NCI-H510A (cell line): Measurements from ENCODE around the gene ZSCAN20.

Experiments
- DNase-seq: peaks from one replicate; lab custom pipeline; 2025; lab: John Stamatoyannopoulos, UW

Gene ZSCAN20

GRCh38 chr1:33472269-33472980, at the start of gene ZSCAN20:
Gene ZSCAN20, plus strand, starts transcription at chr1:33472645. Its CDS starts 6,644 bp downstream, at chr1:33479289.
- DNase-seq = peak; percentile 99

- DNase-seq = no peak
These were observed 48.2 kb upstream of the ZSCAN20 start for GRCh38 chr1:33424205-33424604.

- no peak for DNase-seq
These were observed 47.8 kb upstream of the ZSCAN20 start for GRCh38 chr1:33424610-33425009.

- DNase-seq = no peak
These were observed 46.5 kb upstream of the ZSCAN20 start for GRCh38 chr1:33425900-33426299.

- DNase-seq = no peak
These were observed 45.5 kb upstream of the ZSCAN20 start for GRCh38 chr1:33426916-33427315.

GRCh38 chr1:33428661-33429060, 43.8 kb upstream of the ZSCAN20 start:
- no peak for DNase-seq

GRCh38 chr1:33429332-33429731, 43.1 kb upstream of the ZSCAN20 start:
- DNase-seq = no peak

- DNase-seq = no peak
These were observed 42.4 kb upstream of the ZSCAN20 start for GRCh38 chr1:33429856-33430691.

- peak; percentile 99 for DNase-seq
These were observed 41.5 kb upstream of the ZSCAN20 start, which contains the start of gene PHC2 for GRCh38 chr1:33430692-33431593. Gene PHC2, minus strand, starts transcription at chr1:33431095. Its CDS starts 55,556 bp downstream, at chr1:33375539.

GRCh38 chr1:33433509-33434362, 38.7 kb upstream of the ZSCAN20 start:
- no peak for DNase-seq

GRCh38 chr1:33434363-33434750, 38.1 kb upstream of the ZSCAN20 start:
- no peak for DNase-seq

- no peak for DNase-seq
These were observed 37.2 kb upstream of the ZSCAN20 start for GRCh38 chr1:33435096-33435820.

GRCh38 chr1:33436557-33437285, 35.7 kb upstream of the ZSCAN20 start:
- no peak for DNase-seq

- no peak for DNase-seq
These were observed 33.9 kb upstream of the ZSCAN20 start for GRCh38 chr1:33438364-33439160.

- no peak for DNase-seq
These were observed 32.8 kb upstream of the ZSCAN20 start for GRCh38 chr1:33439662-33440061.

GRCh38 chr1:33441088-33441745, 31.2 kb upstream of the ZSCAN20 start:
- no peak for DNase-seq

- DNase-seq = no peak
These were observed 30.3 kb upstream of the ZSCAN20 start for GRCh38 chr1:33442141-33442540.

- DNase-seq = no peak
These were observed 29.3 kb upstream of the ZSCAN20 start for GRCh38 chr1:33443080-33443704.
